ENCODE results near the gene DIPK1B.

The DIPK1B gene

DNA sequence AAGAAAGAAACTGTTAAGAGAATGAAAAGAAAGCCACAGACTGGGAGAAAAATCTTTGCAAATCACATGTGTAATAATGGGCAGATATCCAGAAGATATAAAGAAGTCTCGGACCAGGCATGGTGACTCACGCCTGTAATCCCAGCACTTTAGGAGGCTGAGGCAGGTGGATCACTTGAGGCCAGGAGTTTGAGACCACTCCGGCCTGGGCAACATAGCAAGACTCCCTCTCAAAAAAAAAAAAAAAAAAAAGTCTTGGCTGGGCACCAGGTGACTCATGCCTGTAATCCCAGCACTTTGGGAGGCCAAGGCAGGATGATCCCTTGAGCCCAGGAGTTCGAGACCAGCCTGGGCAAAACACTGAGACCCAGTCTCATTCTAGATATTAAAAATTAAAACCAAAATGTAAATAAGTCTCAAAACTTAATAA lies 1.1 kb upstream of the DIPK1B start (continued):
- TF ChIP-seq HIC1 (tag by site-specific recombination; IDR thresholded peaks at IDR 0.05): peak; percentile 59; the same call in 1 of the 2 replicates
- TF ChIP-seq ZNF362 (tag by site-specific recombination; IDR thresholded peaks at IDR 0.05): peak; percentile 95
- TF ChIP-seq ZNF629 (tag by site-specific recombination; IDR thresholded peaks at IDR 0.05): peak; percentile 76; the same call in 1 of the 2 replicates
- TF ChIP-seq ZNF580 (tag by site-specific recombination; IDR thresholded peaks at IDR 0.05): peak; percentile 76
- TF ChIP-seq ZNF280D (tag by site-specific recombination; IDR thresholded peaks at IDR 0.05): peak; percentile 92
- TF ChIP-seq ZNF121 (tag by site-specific recombination; IDR thresholded peaks at IDR 0.05): peak; percentile 100
- peak; percentile 62; the same call in 1 of the 2 replicates for TF ChIP-seq ZNF184 (tag by site-specific recombination; IDR thresholded peaks at IDR 0.05)
- peak; percentile 46; the same call in 1 of the 2 replicates for TF ChIP-seq GLIS2 (tag by site-specific recombination; IDR thresholded peaks at IDR 0.05)
- TF ChIP-seq GFI1B (tag by site-specific recombination; IDR thresholded peaks at IDR 0.05): 0 out of 2 replicates have a peak, but pooled peaks have one; percentile 15
- peak; percentile 46; the same call in 1 of the 2 replicates for TF ChIP-seq ZNF2 (tag by site-specific recombination; IDR thresholded peaks at IDR 0.05)
- TF ChIP-seq ZSCAN23 (tag by site-specific recombination; IDR thresholded peaks at IDR 0.05): peak; percentile 55; the same call in 1 of the 2 replicates
- TF ChIP-seq ZNF600 (tag by site-specific recombination; IDR thresholded peaks at IDR 0.05): 0 out of 2 replicates have a peak, but pooled peaks have one; percentile 24
- peak; percentile 65; the same call in 1 of the 2 replicates for TF ChIP-seq SP7 (tag by site-specific recombination; IDR thresholded peaks at IDR 0.05)
- TF ChIP-seq BCL11A (tag by site-specific recombination; IDR thresholded peaks at IDR 0.05; ENCODE audit: low read depth): peak; percentile 76; the same call in 1 of the 2 replicates
- peak; percentile 21; the same call in 1 of the 2 replicates for TF ChIP-seq ZNF394 (tag by site-specific recombination; IDR thresholded peaks at IDR 0.05; ENCODE audit: borderline replicate concordance)
- TF ChIP-seq ZNF324 (tag by site-specific recombination; IDR thresholded peaks at IDR 0.05): peak; percentile 68; the same call in 1 of the 2 replicates
- peak; percentile 25; the same call in 1 of the 2 replicates for TF ChIP-seq ZNF335 (tag by site-specific recombination; conservative IDR thresholded peaks at IDR 0.05)
- TF ChIP-seq, protein P1, sequence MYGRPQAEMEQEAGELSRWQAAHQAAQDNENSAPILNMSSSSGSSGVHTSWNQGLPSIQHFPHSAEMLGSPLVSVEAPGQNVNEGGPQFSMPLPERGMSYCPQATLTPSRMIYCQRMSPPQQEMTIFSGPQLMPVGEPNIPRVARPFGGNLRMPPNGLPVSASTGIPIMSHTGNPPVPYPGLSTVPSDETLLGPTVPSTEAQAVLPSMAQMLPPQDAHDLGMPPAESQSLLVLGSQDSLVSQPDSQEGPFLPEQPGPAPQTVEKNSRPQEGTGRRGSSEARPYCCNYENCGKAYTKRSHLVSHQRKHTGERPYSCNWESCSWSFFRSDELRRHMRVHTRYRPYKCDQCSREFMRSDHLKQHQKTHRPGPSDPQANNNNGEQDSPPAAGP (tag by site-specific recombination; IDR thresholded peaks at IDR 0.05): 0 out of 2 replicates have a peak, but pooled peaks have one; percentile 19
- TF ChIP-seq BCL11B (tag by site-specific recombination; IDR thresholded peaks at IDR 0.05; ENCODE audit: low read depth): 0 out of 2 replicates have a peak, but pooled peaks have one; percentile 29
- 0 out of 2 replicates have a peak, but pooled peaks have one; percentile 25 for TF ChIP-seq ZNF843 (tag by site-specific recombination; IDR thresholded peaks at IDR 0.05)
- peak; percentile 75; the same call in 1 of the 2 replicates for TF ChIP-seq ZEB2 (tag by site-specific recombination; IDR thresholded peaks at IDR 0.05)
- peak; percentile 22; the same call in 1 of the 2 replicates for TF ChIP-seq ZNF76 (tag by site-specific recombination; IDR thresholded peaks at IDR 0.05; ENCODE audit: borderline replicate concordance, low read depth)
- peak; percentile 93 for TF ChIP-seq PRDM1 (tag by site-specific recombination; IDR thresholded peaks at IDR 0.05)
- 0 out of 2 replicates have a peak, but pooled peaks have one; percentile 18 for TF ChIP-seq SP3 (tag by site-specific recombination; IDR thresholded peaks at IDR 0.05)
- TF ChIP-seq GLIS1 (tag by site-specific recombination; IDR thresholded peaks at IDR 0.05): peak; percentile 84
- TF ChIP-seq PRDM10 (tag by site-specific recombination; IDR thresholded peaks at IDR 0.05): peak; percentile 16; the same call in 1 of the 2 replicates
- peak; percentile 45; the same call in 1 of the 2 replicates for TF ChIP-seq ZNF366 (tag by site-specific recombination; conservative IDR thresholded peaks at IDR 0.05)

All from HEK293 (cell line).